ENCODE results near the gene CHN2. TPM values are rescaled to one million over a fixed set of nuclear protein-coding genes. Genes with fewer than 3 reads are reported as not detected.

CHN2 gene
- polyA plus RNA-seq, 1 of the 3 experiments (the other 2 are of a cell fraction), result 0.02 TPM

DNA sequence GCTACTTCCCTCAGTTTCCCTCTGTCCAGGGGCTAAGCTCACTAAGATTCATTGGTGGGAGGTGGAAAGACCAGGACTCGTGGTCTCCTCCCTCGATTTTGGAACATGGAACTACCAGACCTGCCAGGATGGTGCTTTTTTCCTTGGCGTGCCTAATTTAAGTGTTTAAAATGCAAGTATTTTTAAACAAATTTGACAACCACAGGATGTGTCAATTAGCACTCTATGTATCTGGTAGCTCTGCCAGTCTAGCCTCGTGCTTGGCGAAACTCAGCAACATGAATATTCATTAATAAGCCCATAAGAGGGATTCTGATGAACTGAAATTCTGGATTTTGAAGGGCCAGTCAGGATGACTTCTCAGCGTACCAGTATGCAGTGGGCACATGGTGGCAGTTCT lies 224.1 kb downstream of the CHN2 start:
- H3K27me3 ChIP-seq (ENCODE audit: insufficient read depth), result peaks cover 4% of the 10 kb centered on the region; the same call in 1 of the 2 replicates
- no peak overlapping the region for H3K9ac ChIP-seq
- no peaks in the 10 kb centered on the region for H3K36me3 ChIP-seq (replicated peaks in 1 of 2; ENCODE audit: control insufficient read depth in 1 of 2, insufficient read depth in 2 of 2, low read length in 1 of 2)
- H3K4me2 ChIP-seq, result no peak overlapping the region
- no peak overlapping the region for H2AFZ ChIP-seq (ENCODE audit: low read depth)
- CTCF ChIA-PET, result interaction anchor here (1.2 to 6.7 kb wide), 5 partner anchors 10 to 496 kb away, joined by 5 to 67 read pairs (median 6); no protein-coding TSS in a partner anchor
- no peak overlapping the region for H3K4me3 ChIP-seq (ENCODE audit: low read depth in 2 of 2, low read length in 1 of 2)
- POLR2A ChIA-PET, result no interaction called here
- no peaks in the 10 kb centered on the region for H4K20me1 ChIP-seq (ENCODE audit: insufficient read depth)
- no peaks in the 10 kb centered on the region for H3K9me3 ChIP-seq
- no peaks in the 10 kb centered on the region for H3K4me1 ChIP-seq (ENCODE audit: control insufficient read depth in 1 of 2, insufficient read depth in 2 of 2, low read depth in 1 of 2, low read length in 1 of 2)
- TF ChIP-seq, protein P1, sequence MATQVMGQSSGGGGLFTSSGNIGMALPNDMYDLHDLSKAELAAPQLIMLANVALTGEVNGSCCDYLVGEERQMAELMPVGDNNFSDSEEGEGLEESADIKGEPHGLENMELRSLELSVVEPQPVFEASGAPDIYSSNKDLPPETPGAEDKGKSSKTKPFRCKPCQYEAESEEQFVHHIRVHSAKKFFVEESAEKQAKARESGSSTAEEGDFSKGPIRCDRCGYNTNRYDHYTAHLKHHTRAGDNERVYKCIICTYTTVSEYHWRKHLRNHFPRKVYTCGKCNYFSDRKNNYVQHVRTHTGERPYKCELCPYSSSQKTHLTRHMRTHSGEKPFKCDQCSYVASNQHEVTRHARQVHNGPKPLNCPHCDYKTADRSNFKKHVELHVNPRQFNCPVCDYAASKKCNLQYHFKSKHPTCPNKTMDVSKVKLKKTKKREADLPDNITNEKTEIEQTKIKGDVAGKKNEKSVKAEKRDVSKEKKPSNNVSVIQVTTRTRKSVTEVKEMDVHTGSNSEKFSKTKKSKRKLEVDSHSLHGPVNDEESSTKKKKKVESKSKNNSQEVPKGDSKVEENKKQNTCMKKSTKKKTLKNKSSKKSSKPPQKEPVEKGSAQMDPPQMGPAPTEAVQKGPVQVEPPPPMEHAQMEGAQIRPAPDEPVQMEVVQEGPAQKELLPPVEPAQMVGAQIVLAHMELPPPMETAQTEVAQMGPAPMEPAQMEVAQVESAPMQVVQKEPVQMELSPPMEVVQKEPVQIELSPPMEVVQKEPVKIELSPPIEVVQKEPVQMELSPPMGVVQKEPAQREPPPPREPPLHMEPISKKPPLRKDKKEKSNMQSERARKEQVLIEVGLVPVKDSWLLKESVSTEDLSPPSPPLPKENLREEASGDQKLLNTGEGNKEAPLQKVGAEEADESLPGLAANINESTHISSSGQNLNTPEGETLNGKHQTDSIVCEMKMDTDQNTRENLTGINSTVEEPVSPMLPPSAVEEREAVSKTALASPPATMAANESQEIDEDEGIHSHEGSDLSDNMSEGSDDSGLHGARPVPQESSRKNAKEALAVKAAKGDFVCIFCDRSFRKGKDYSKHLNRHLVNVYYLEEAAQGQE (IDR thresholded peaks at IDR 0.05; ENCODE audit: low read depth, low read length), result no peak
- TF ChIP-seq NFIC (IDR thresholded peaks at IDR 0.05; ENCODE audit: borderline replicate concordance) (no peak), RAD21 (IDR thresholded peaks at IDR 0.05; ENCODE audit: low read length) (no peak), SMC3 (IDR thresholded peaks at IDR 0.05; ENCODE audit: low read depth, low read length) (no peak), GATA2 (CRISPR knock-in tag; IDR thresholded peaks at IDR 0.05) (no peak), ELF1 (IDR thresholded peaks at IDR 0.05) (no peak), YY1 (IDR thresholded peaks at IDR 0.05; ENCODE audit: low read depth) (no peak), RFX5 (IDR thresholded peaks at IDR 0.05; ENCODE audit: low read length) (no peak), TAF1 (IDR thresholded peaks at IDR 0.05; ENCODE audit: borderline replicate concordance, low read depth, low read length) (no peak), GABPA (IDR thresholded peaks at IDR 0.05; ENCODE audit: low read depth) (no peak), TEAD4 (IDR thresholded peaks at IDR 0.05; ENCODE audit: borderline replicate concordance, insufficient read depth) (no peak)
- TF ChIP-seq, protein P2, sequence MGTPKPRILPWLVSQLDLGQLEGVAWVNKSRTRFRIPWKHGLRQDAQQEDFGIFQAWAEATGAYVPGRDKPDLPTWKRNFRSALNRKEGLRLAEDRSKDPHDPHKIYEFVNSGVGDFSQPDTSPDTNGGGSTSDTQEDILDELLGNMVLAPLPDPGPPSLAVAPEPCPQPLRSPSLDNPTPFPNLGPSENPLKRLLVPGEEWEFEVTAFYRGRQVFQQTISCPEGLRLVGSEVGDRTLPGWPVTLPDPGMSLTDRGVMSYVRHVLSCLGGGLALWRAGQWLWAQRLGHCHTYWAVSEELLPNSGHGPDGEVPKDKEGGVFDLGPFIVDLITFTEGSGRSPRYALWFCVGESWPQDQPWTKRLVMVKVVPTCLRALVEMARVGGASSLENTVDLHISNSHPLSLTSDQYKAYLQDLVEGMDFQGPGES (IDR thresholded peaks at IDR 0.05; ENCODE audit: low read depth, low read length), result no peak
- TF ChIP-seq, protein P3, sequence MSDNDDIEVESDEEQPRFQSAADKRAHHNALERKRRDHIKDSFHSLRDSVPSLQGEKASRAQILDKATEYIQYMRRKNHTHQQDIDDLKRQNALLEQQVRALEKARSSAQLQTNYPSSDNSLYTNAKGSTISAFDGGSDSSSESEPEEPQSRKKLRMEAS (IDR thresholded peaks at IDR 0.05; ENCODE audit: low read depth), result no peak
- TF ChIP-seq, protein P4, sequence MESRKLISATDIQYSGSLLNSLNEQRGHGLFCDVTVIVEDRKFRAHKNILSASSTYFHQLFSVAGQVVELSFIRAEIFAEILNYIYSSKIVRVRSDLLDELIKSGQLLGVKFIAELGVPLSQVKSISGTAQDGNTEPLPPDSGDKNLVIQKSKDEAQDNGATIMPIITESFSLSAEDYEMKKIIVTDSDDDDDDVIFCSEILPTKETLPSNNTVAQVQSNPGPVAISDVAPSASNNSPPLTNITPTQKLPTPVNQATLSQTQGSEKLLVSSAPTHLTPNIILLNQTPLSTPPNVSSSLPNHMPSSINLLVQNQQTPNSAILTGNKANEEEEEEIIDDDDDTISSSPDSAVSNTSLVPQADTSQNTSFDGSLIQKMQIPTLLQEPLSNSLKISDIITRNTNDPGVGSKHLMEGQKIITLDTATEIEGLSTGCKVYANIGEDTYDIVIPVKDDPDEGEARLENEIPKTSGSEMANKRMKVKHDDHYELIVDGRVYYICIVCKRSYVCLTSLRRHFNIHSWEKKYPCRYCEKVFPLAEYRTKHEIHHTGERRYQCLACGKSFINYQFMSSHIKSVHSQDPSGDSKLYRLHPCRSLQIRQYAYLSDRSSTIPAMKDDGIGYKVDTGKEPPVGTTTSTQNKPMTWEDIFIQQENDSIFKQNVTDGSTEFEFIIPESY (IDR thresholded peaks at IDR 0.05; ENCODE audit: borderline replicate concordance, low read depth), result no peak
- TF ChIP-seq, protein P5, sequence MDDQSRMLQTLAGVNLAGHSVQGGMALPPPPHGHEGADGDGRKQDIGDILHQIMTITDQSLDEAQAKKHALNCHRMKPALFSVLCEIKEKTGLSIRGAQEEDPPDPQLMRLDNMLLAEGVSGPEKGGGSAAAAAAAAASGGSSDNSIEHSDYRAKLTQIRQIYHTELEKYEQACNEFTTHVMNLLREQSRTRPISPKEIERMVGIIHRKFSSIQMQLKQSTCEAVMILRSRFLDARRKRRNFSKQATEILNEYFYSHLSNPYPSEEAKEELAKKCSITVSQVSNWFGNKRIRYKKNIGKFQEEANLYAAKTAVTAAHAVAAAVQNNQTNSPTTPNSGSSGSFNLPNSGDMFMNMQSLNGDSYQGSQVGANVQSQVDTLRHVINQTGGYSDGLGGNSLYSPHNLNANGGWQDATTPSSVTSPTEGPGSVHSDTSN (IDR thresholded peaks at IDR 0.05), result no peak
- no peaks in the 10 kb centered on the region for H3K79me2 ChIP-seq (ENCODE audit: insufficient read depth)
- no peaks in the 10 kb centered on the region for H3F3A ChIP-seq (replicated peaks; ENCODE audit: insufficient read depth)
- WGBS (ENCODE audit: low lambda C conversion rate), result 55% methylated on average over 6 of the region's 6 CpGs
- no peak overlapping the region for H3K27ac ChIP-seq (ENCODE audit: low read depth in 2 of 2, low read length in 1 of 2)
- no peaks in the 10 kb centered on the region for H3K9me2 ChIP-seq
- no peak for DNase-seq
